ENCODE data around the gene GPC5.

The GPC5 gene

DNA sequence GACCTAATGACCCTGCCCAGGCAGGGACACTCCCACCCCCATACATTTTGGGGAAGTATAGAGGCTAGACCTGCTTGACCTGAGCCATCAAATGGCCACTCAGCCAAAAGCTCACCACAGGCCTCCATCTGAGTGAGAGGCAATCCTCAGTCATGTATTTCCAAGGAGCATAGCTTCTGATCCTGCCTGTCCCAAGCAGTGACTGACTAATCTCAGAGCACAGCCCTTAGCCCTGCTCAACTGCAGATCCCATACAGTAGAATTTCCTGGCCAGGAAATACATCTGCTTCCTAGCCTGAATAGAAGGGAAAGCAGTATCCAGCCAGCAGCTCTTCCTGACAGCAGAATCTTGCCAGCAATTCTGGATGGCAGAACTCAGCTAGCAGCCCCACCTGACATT is 947.6 kb downstream of the GPC5 start:
- H3K4me1 ChIP-seq (ENCODE audit: insufficient read depth, low read length, severe bottlenecking) = no peaks in the 10 kb centered on the region
- H3K36me3 ChIP-seq (ENCODE audit: insufficient read depth, low read length) = no peaks in the 10 kb centered on the region
- no peaks in the 10 kb centered on the region for H3K79me2 ChIP-seq (ENCODE audit: insufficient read depth, low read length)
- no peak overlapping the region for H3K4me2 ChIP-seq (ENCODE audit: low read length)
- TF ChIP-seq EZH2 (IDR thresholded peaks at IDR 0.05; ENCODE audit: borderline replicate concordance, low read length) = no peak
- TF ChIP-seq, protein P1, sequence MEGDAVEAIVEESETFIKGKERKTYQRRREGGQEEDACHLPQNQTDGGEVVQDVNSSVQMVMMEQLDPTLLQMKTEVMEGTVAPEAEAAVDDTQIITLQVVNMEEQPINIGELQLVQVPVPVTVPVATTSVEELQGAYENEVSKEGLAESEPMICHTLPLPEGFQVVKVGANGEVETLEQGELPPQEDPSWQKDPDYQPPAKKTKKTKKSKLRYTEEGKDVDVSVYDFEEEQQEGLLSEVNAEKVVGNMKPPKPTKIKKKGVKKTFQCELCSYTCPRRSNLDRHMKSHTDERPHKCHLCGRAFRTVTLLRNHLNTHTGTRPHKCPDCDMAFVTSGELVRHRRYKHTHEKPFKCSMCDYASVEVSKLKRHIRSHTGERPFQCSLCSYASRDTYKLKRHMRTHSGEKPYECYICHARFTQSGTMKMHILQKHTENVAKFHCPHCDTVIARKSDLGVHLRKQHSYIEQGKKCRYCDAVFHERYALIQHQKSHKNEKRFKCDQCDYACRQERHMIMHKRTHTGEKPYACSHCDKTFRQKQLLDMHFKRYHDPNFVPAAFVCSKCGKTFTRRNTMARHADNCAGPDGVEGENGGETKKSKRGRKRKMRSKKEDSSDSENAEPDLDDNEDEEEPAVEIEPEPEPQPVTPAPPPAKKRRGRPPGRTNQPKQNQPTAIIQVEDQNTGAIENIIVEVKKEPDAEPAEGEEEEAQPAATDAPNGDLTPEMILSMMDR (IDR thresholded peaks at IDR 0.05; ENCODE audit: low read length) = no peak
- no peak overlapping the region for H2AFZ ChIP-seq (ENCODE audit: low read length)
- H3K9me3 ChIP-seq (ENCODE audit: low read length) = no peaks in the 10 kb centered on the region
- H4K20me1 ChIP-seq (ENCODE audit: insufficient read depth, low read length) = 0 out of 2 replicates have a peak, but pooled peaks cover 3% of the 10 kb centered on the region
- no peaks in the 10 kb centered on the region for H3F3A ChIP-seq (ENCODE audit: insufficient read depth, low read length)
- H3K9ac ChIP-seq (ENCODE audit: low read length) = no peak overlapping the region
- H3K27ac ChIP-seq (ENCODE audit: low read depth, low read length, poor library complexity, severe bottlenecking) = no peak overlapping the region
- H3K27me3 ChIP-seq (ENCODE audit: insufficient read depth, low read length) = no peaks in the 10 kb centered on the region
- H3K9me2 ChIP-seq (ENCODE audit: low read depth, low read length) = no peaks in the 10 kb centered on the region
- no peak overlapping the region for H3K4me3 ChIP-seq (ENCODE audit: low read depth, low read length, poor library complexity, severe bottlenecking)

DNA sequence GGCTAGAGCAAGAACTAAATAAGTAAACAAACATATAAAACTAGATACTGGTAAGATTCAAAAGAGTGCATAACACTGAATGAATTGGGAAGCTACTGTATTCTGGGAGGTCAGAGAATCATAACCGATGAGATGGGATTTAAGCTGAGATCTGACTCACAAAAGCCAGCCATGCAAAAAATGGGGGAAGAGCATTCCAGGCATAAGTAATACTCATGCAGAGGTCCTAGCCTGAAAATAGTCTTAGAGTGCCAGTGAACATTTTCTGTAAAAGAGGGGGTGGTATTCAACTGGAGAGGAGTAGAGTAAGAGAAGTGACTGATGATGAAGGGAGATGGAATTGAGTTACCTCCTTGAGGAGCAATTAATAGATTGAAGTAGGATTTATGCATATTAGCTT is 956.2 kb downstream of the GPC5 start:
- Histone ChIP-seq H3K4me2 (ENCODE audit: low read length) (no peak overlapping the region), H3K4me3 (ENCODE audit: low read depth, low read length, poor library complexity, severe bottlenecking) (no peak overlapping the region), H3K27me3 (ENCODE audit: insufficient read depth, low read length) (no peaks in the 10 kb centered on the region), H3K9me3 (ENCODE audit: low read length) (no peaks in the 10 kb centered on the region), H3K79me2 (ENCODE audit: insufficient read depth, low read length) (no peaks in the 10 kb centered on the region), H3K27ac (ENCODE audit: low read depth, low read length, poor library complexity, severe bottlenecking) (no peak overlapping the region), H4K20me1 (ENCODE audit: insufficient read depth, low read length) (no peaks in the 10 kb centered on the region), H3K9me2 (ENCODE audit: low read depth, low read length) (no peaks in the 10 kb centered on the region; the same call in 1 of the 2 replicates), H3K4me1 (ENCODE audit: insufficient read depth, low read length, severe bottlenecking) (no peaks in the 10 kb centered on the region), H3F3A (ENCODE audit: insufficient read depth, low read length) (no peaks in the 10 kb centered on the region), H3K9ac (ENCODE audit: low read length) (no peak overlapping the region), H3K36me3 (ENCODE audit: insufficient read depth, low read length) (no peaks in the 10 kb centered on the region), H2AFZ (ENCODE audit: low read length) (no peak overlapping the region)
- TF ChIP-seq, protein P1 (IDR thresholded peaks at IDR 0.05; ENCODE audit: low read length) = no peak
- no peak for TF ChIP-seq EZH2 (IDR thresholded peaks at IDR 0.05; ENCODE audit: borderline replicate concordance, low read length)

- H4K20me1 ChIP-seq (ENCODE audit: insufficient read depth, low read length) = no peaks in the 10 kb centered on the region
- no peaks in the 10 kb centered on the region for H3K27me3 ChIP-seq (ENCODE audit: insufficient read depth, low read length)
- H3K4me3 ChIP-seq (ENCODE audit: low read depth, low read length, poor library complexity, severe bottlenecking) = no peak overlapping the region
- no peak overlapping the region for H3K9ac ChIP-seq (ENCODE audit: low read length)
- no peaks in the 10 kb centered on the region for H3K4me1 ChIP-seq (ENCODE audit: insufficient read depth, low read length, severe bottlenecking)
- H3K27ac ChIP-seq (ENCODE audit: low read depth, low read length, poor library complexity, severe bottlenecking) = no peak overlapping the region
- TF ChIP-seq, protein P1 (IDR thresholded peaks at IDR 0.05; ENCODE audit: low read length) = no peak
- no peak for TF ChIP-seq EZH2 (IDR thresholded peaks at IDR 0.05; ENCODE audit: borderline replicate concordance, low read length)
- H3K79me2 ChIP-seq (ENCODE audit: insufficient read depth, low read length) = no peaks in the 10 kb centered on the region
- H2AFZ ChIP-seq (ENCODE audit: low read length) = no peak overlapping the region
- H3F3A ChIP-seq (ENCODE audit: insufficient read depth, low read length) = no peaks in the 10 kb centered on the region
- H3K9me2 ChIP-seq (ENCODE audit: low read depth, low read length) = no peaks in the 10 kb centered on the region; the same call in 1 of the 2 replicates
- H3K4me2 ChIP-seq (ENCODE audit: low read length) = no peak overlapping the region
- no peaks in the 10 kb centered on the region for H3K9me3 ChIP-seq (ENCODE audit: low read length)
- H3K36me3 ChIP-seq (ENCODE audit: insufficient read depth, low read length) = no peaks in the 10 kb centered on the region
Measured at GRCh38 chr13:92355213-92355612, 956.8 kb downstream of the GPC5 start.

Measured in OCI-LY1 (cell line).